K562 (cell line): ENCODE data around the gene SLC26A6. TPM values are rescaled to one million over a fixed set of nuclear protein-coding genes. Genes with fewer than 3 reads are reported as not detected.
A peak's percentile ranks its signal among the peaks of the same experiment; 100 is the strongest.

Source experiments
- ATAC-seq: fragments of 200-7000 bp; cut with Tn5 transposase; 3 replicates; pipeline ENCODE4 v1.9.1; 2020; ENCODE audit warnings: moderate library complexity
- BruUV-seq: library from RNA; stranded (reverse); fragments of 400-500 nt; replicated peaks from 2 replicates; lab custom pipeline; 2021; lab: Mats Ljungman, UMichigan
- CTCF ChIA-PET: fragments of 300-600 bp; formaldehyde crosslinking; extraction: SDS; loops from one replicate; lab custom pipeline; 2021; ENCODE audit warnings: low intra/inter-chr PET ratio; lab: Yijun Ruan, JAX
- POLR2A ChIA-PET: fragments of 300-600, 350-650 bp; sonication (Branson Sonifier 250); formaldehyde crosslinking; extraction: SDS; loops from one replicate; lab custom pipeline; 2021; ENCODE audit warnings: antibody characterized with exemption, inconsistent platforms; lab: Yijun Ruan, JAX
- DNase-seq, 4 experiments: peaks; one replicate each; pipeline versions ENCODE4 v3.0.0 to v3.0.0-alpha.2; 2011 to 2018; ENCODE audit warnings: low spot score in 3 of 4, mixed read lengths in 3 of 4; ENCODE audit errors: extremely low read depth in 1 of 4
- FAIRE-seq: peaks from 2 replicates; lab custom pipeline; 2011; peaks lifted over from hg19 to GRCh38; lab: Jason Lieb, UNC
- H2AFZ ChIP-seq: 2 replicates; pipeline ENCODE4 v1.6.0; 2011; ENCODE audit warnings: low read depth, low read length, control low read depth, inconsistent platforms
- H3K27ac ChIP-seq: fragments of 200-600 bp; 3 replicates; pipeline ENCODE4 v1.8.0; 2011; ENCODE audit warnings: low read depth, mild to moderate bottlenecking, control low read depth, inconsistent platforms, low read length, moderate library complexity, mixed read lengths; ENCODE audit errors: extremely low read depth
- H3K27me3 ChIP-seq, 2 experiments: fragments of 300-600 bp in 1 of 2; 2 replicates in 1 of 2; 3 replicates in 1 of 2; pipeline versions ENCODE4 v1.6.0 to v1.8.0; 2011; ENCODE audit warnings: inconsistent platforms in 2 of 2, low read length in 2 of 2, mild to moderate bottlenecking in 1 of 2, mixed read lengths in 1 of 2, moderate library complexity in 1 of 2; ENCODE audit not compliant: control insufficient read depth in 2 of 2, insufficient read depth in 2 of 2
- H3K36me3 ChIP-seq: fragments of 300-600 bp; 3 replicates; pipeline ENCODE4 v1.8.0; 2011; ENCODE audit warnings: mild to moderate bottlenecking, low read length, inconsistent platforms; ENCODE audit not compliant: control insufficient read depth, insufficient read depth
- H3K4me1 ChIP-seq, 2 experiments: fragments of 200-600 bp in 1 of 2; replicated peaks in 1 of 2; 2 replicates in 1 of 2; 3 replicates in 1 of 2; pipeline versions ENCODE4 v1.5.1 to v1.8.0; 2011; ENCODE audit warnings: inconsistent platforms in 2 of 2, low read length in 2 of 2, mild to moderate bottlenecking in 1 of 2, mixed read lengths in 1 of 2, moderate library complexity in 1 of 2; ENCODE audit not compliant: control insufficient read depth in 2 of 2, insufficient read depth in 2 of 2
- H3K4me2 ChIP-seq: 2 replicates; pipeline ENCODE4 v1.6.1; 2011; ENCODE audit warnings: low read length, control low read depth, inconsistent platforms, mixed read lengths; ENCODE audit not compliant: insufficient read depth
- H3K4me3 ChIP-seq: fragments of 200-600 bp; sonication (generic), shearing (Covaris generic); 2 replicates; pipeline ENCODE4 v1.5.1; 2016; ENCODE audit warnings: control low read depth, inconsistent platforms
- H3K79me2 ChIP-seq: fragments of 200-600 bp; 3 replicates; pipeline ENCODE4 v1.8.0; 2011; ENCODE audit warnings: low read length, inconsistent platforms; ENCODE audit not compliant: control insufficient read depth, insufficient read depth
- H3K9ac ChIP-seq, 2 experiments: 2 replicates each; pipeline versions ENCODE4 v1.6.0 to v1.6.1; 2011; ENCODE audit warnings: low read depth in 2 of 2, low read length in 2 of 2, control low read depth in 1 of 2, inconsistent platforms in 1 of 2, mild to moderate bottlenecking in 1 of 2, mixed read lengths in 1 of 2; ENCODE audit not compliant: insufficient read depth in 1 of 2
- H3K9me1 ChIP-seq: one replicate; pipeline ENCODE4 v1.6.0; 2011; ENCODE audit warnings: inconsistent platforms, mild to moderate bottlenecking, low read length, moderate library complexity; ENCODE audit not compliant: control insufficient read depth, insufficient read depth
- H3K9me3 ChIP-seq: replicated peaks from 2 replicates; pipeline ENCODE4 v1.5.1; 2011; ENCODE audit warnings: low read depth, low read length, inconsistent platforms; ENCODE audit not compliant: control insufficient read depth, insufficient read depth
- H4K20me1 ChIP-seq: replicated peaks from 2 replicates; pipeline ENCODE4 v1.6.1; 2011; ENCODE audit warnings: low read length, inconsistent platforms, mixed read lengths; ENCODE audit not compliant: control insufficient read depth, insufficient read depth
- ARID3A ChIP-seq: IDR thresholded peaks from 2 replicates; pipeline ENCODE4 v1.6.1; 2012; ENCODE audit warnings: low read depth, low read length, improper control_type of control experiment, borderline replicate concordance
- ATF7 ChIP-seq: fragments of 450-650 bp; IDR thresholded peaks from 2 replicates; pipeline ENCODE4 v1.7.1; 2014; ENCODE audit warnings: mild to moderate bottlenecking, moderate library complexity
- CREB1 ChIP-seq, 2 experiments: sonication (generic) in 1 of 2; formaldehyde crosslinking in 1 of 2; IDR thresholded peaks; 2 replicates each; pipeline versions ENCODE4 v1.6.1 to v1.8.0; 2012 to 2022; ENCODE audit warnings: inconsistent platforms in 1 of 2, mild to moderate bottlenecking in 1 of 2, missing genetic modification reagents in 1 of 2, moderate library complexity in 1 of 2
- MCM7 ChIP-seq, 2 experiments: fragments of 450-650 bp; IDR thresholded peaks; 2 replicates each; pipeline ENCODE4 v1.6.1; 2016 to 2018
- RCOR1 ChIP-seq, 2 experiments: IDR thresholded peaks; 2 replicates each; pipeline ENCODE4 v1.6.1; 2012; ENCODE audit warnings: low read depth in 2 of 2, low read length in 2 of 2, borderline replicate concordance in 1 of 2, improper control_type of control experiment in 1 of 2
- REST ChIP-seq, 2 experiments: fragments of 450-650 bp; formaldehyde crosslinking in 1 of 2; IDR thresholded peaks; 2 replicates each; pipeline versions ENCODE4 v1.4.0 to v1.6.1; 2014 to 2020; ENCODE audit warnings: mild to moderate bottlenecking in 2 of 2, borderline replicate concordance in 1 of 2, low read depth in 1 of 2
- ZNF212 ChIP-seq: fragments of 450-650 bp; formaldehyde crosslinking; IDR thresholded peaks from 2 replicates; pipeline ENCODE4 v1.4.0; 2020; ENCODE audit warnings: mild to moderate bottlenecking
- ZNF57 ChIP-seq: fragments of 450-650 bp; formaldehyde crosslinking; IDR thresholded peaks from 2 replicates; pipeline ENCODE4 v1.4.0; 2020; ENCODE audit warnings: mild to moderate bottlenecking, moderate library complexity
- ZNF707 ChIP-seq: fragments of 250-450 bp; sonication (Bioruptor Pico); conservative IDR thresholded peaks from 2 replicates; pipeline ENCODE4 v1.8.0; 2022; ENCODE audit warnings: inconsistent platforms, mild to moderate bottlenecking, moderate library complexity
- WGBS: fragments of 100-300 bp; shearing (Covaris generic); methylation state at CpG from one replicate; pipeline ENCODE4 v1.1.6; 2016; ENCODE audit warnings: low coverage, mixed read lengths; ENCODE audit not compliant: insufficient coverage; ENCODE audit errors: missing lambda C conversion rate; 5-methylcytosine and 5-hydroxymethylcytosine counted together
- in situ Hi-C: fragments of 300-500 bp; cut with MboI; formaldehyde crosslinking; loops from 4 replicates; pipeline ENCODE4 v1.15.0; 2018; ENCODE audit warnings: inconsistent platforms, mixed read lengths
- intact Hi-C: fragments of 100-400 bp; cut with micrococcal nuclease; formaldehyde crosslinking; loops from 2 replicates; pipeline ENCODE4 v1.14.2; 2022
- polyA plus RNA-seq, 8 experiments: library from polyadenylated mRNA; depleted of rRNA in 4 of 8; stranded (reverse) in 5 of 8; unstranded in 3 of 8; fragments of >200 nt; fragmentation: Nextera tagmentation in 2 of 8; fragmentation: Illumina TruSeq in 1 of 8; extraction: Ambion mirVana in 2 of 8; extraction: Trizol in 1 of 8; gene quantifications; 2 replicates each; pipeline versions ENCODE4 v1.2.1 to v1.2.3, GENCODE V29; 2011 to 2014; ENCODE audit warnings: inconsistent platforms in 1 of 8, missing spikeins in 1 of 8
- total RNA-seq, 7 experiments: library from RNA; depleted of rRNA in 6 of 7; stranded (reverse); fragments of >200 nt in 6 of 7; fragmentation: Illumina TruSeq in 2 of 7; extraction: Trizol in 2 of 7; gene quantifications; 2 replicates each; pipeline versions ENCODE4 v1.2.1 to v1.2.3, GENCODE V29; 2011 to 2021; ENCODE audit warnings: low replicate concordance in 1 of 7

Gene SLC26A6
- total and polyA plus RNA-seq, 9 of the 15 experiments (the other 6 are each of a cell fraction or from before 2014, with no cell fraction given), result 2.1 to 27.2 (median 14.8) TPM

- ATAC-seq (peak; percentile 100), FAIRE-seq (peak; percentile 88)
- TF ChIP-seq CREB1 (IDR thresholded peaks at IDR 0.05) (no peak), CREB1 (CRISPR knock-in tag; IDR thresholded peaks at IDR 0.05) (peak; percentile 62), MCM7 (IDR thresholded peaks at IDR 0.05) (no peak), ZNF212 (CRISPR knock-in tag) (no peak), RCOR1 (IDR thresholded peaks at IDR 0.05; ENCODE audit: borderline replicate concordance in 1 of 2, low read depth in 2 of 2, low read length in 2 of 2) (peak in 1 of 2 experiments; percentile 30; a peak in 1 of 4 replicates), ARID3A (no peak), REST (IDR thresholded peaks at IDR 0.05; ENCODE audit: borderline replicate concordance) (peak; percentile 54; the same call in 1 of the 2 replicates), REST (CRISPR knock-in tag; IDR thresholded peaks at IDR 0.05; ENCODE audit: low read depth) (0 out of 2 replicates have a peak, but pooled peaks have one; percentile 19), ZNF57 (no peak), ATF7 (peak; percentile 55; the same call in 1 of the 2 replicates), ZNF707 (CRISPR knock-in tag) (no peak)
These were observed 25.9 kb downstream of the SLC26A6 start, which contains the start of gene UQCRC1 for GRCh38 chr3:48609088-48610005. Gene UQCRC1, minus strand, starts transcription at chr3:48609646. Its CDS starts 26 bp downstream, at chr3:48609620.

More at GRCh38 chr3:48609088-48610005, 25.9 kb downstream of the SLC26A6 start, which contains the start of gene UQCRC1:
- DNase-seq, result peak; percentile 87 to 93 (median 91)
- 3% methylated on average over 26 of the region's 86 CpGs for WGBS
- no peaks in the 10 kb centered on the region for H4K20me1 ChIP-seq
- BruUV-seq, result no TSS peak
- intact Hi-C loops (no loop called here), in situ Hi-C loops (no loop called here)
- CTCF ChIA-PET, result no interaction called here
- H3K9ac ChIP-seq, result peak within 1 kb of the TSS; percentile 96 to 99
- H3K27me3 ChIP-seq, result no peaks in the 10 kb centered on the region
- peaks cover 4 to 13% of the 10 kb centered on the region in 2 experiments; a peak in 2 of 5 replicates for H3K4me1 ChIP-seq
- peak within 1 kb of the TSS; percentile 98 for H3K4me3 ChIP-seq
- H3K36me3 ChIP-seq, result peaks cover 37% of the 10 kb centered on the region; the same call in 2 of the 3 replicates
- H3K79me2 ChIP-seq, result peaks cover 30% of the 10 kb centered on the region
- H3K27ac ChIP-seq, result peak within 1 kb of the TSS; percentile 97
- no peaks in the 10 kb centered on the region for H3K9me3 ChIP-seq
- H2AFZ ChIP-seq, result peak within 1 kb of the TSS; percentile 98
- peak within 1 kb of the TSS; percentile 96 for H3K4me2 ChIP-seq
- POLR2A ChIA-PET, result interaction anchor here (0.6 kb wide), 1 partner anchor 187 kb away, joined by 4 read pairs; no protein-coding TSS in a partner anchor
- no peaks in the 10 kb centered on the region for H3K9me1 ChIP-seq
